GM12872 (cell line): Measurements from ENCODE around the gene SLC7A1.

Experiments
- TF ChIP-seq, protein P1 (sequence below): IDR thresholded peaks from 3 replicates; pipeline ENCODE4 v1.5.1; 2011; ENCODE audit warnings: low read depth, mild to moderate bottlenecking, low read length, moderate library complexity; ENCODE audit not compliant: insufficient read depth

Gene SLC7A1

DNA sequence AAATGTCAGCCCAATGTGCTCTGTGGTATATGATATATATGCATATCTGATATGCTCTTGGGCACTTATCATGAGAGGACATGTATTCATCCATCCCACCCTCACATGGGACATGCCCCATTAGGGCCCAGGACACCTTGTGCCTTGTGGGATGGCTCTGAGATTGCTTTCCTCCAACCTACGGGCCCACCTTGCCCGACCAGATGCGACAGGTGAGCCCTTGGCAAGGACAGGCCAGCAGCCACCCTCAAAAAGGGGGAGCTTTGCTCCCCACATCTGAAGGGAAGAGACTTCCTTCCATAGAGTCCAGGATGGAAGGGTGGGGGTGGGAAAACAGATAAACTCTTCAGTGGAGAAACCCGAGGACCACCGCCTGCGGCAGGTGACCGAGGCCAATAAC, 58.6 kb downstream of the SLC7A1 start:
- TF ChIP-seq, protein P1, sequence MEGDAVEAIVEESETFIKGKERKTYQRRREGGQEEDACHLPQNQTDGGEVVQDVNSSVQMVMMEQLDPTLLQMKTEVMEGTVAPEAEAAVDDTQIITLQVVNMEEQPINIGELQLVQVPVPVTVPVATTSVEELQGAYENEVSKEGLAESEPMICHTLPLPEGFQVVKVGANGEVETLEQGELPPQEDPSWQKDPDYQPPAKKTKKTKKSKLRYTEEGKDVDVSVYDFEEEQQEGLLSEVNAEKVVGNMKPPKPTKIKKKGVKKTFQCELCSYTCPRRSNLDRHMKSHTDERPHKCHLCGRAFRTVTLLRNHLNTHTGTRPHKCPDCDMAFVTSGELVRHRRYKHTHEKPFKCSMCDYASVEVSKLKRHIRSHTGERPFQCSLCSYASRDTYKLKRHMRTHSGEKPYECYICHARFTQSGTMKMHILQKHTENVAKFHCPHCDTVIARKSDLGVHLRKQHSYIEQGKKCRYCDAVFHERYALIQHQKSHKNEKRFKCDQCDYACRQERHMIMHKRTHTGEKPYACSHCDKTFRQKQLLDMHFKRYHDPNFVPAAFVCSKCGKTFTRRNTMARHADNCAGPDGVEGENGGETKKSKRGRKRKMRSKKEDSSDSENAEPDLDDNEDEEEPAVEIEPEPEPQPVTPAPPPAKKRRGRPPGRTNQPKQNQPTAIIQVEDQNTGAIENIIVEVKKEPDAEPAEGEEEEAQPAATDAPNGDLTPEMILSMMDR, result no peak

DNA sequence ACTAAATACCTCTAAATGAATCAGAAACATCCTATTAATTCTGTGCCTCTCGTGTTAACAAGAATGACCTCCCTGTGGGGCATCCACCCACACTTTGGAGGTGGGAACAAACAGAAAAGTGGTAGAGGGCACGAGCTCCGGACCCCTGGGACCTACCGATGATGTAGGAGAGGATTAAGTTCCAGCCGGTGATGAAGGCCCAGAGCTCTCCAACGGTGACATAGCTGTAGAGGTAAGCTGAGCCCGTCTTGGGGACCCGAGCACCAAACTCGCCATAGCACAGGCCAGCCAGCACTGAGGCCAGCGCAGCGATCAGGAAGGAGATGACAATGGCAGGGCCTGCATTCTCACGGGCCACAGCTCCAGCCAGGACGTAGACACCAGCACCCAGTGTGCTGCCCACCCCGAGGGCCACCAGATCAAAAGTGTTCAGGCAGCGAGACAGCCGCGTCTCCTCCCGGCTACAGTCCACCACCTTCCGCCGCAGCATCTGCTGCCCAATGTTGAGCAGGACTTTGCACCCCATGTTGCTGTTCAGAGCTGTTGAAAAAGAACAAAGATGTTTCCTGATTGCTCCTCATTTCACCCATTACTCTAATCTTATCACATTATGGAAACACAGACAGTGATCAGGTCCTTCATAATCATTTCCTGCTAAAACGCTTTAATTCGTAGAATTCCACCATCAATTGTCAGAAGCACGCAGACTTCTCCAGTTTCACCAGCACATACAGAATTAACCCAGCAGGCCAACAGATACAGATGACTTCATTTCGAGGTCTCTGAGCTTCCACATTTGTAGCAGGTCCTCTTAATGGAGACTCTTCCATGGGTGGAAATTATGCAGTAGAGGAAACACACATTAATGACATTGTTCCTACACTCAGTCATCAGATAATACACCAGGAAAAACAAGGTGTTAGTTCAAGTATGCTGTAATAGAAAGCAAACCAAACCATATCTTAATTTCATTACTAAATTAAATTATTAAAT, 59.5 kb downstream of the SLC7A1 start:
- TF ChIP-seq, protein P1, result no peak

DNA sequence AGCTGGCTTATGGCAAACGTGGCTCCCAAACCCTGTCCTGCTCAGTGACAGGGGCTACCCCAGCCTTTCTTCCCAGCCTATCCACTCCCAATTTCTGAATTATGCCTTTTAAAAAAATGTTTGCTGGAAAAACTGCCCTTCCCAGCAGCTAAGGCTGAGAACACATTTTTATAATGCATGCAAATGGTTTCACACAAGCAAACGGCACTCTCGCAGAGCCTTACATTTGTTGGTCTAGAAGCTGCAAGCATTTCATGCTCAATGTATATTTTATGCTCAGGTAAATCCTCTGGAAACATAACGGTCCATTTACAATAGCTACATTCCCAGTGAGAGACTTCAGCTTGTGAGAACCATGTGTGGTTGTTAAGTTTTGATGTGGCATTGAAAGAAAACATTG, 61.4 kb downstream of the SLC7A1 start:
- TF ChIP-seq, protein P1, result no peak

DNA sequence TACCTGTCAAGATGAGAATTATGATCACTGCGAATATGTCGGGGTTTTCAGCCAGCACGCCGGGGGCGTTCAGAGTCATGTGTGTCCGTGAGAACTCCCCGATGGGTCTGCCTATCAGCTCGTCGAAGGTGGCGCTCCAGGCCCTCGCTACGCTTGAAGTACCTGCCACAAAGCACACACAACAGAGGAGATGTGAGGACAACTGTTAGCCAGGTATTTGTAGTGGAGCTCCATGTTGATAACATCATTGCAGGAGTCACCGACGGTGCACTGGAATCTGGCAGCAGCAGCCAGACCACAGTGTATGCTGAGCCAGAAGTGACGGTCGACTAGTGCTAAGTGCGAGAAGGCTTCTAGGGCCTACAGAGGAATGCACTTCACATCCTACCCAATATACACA, 62.7 kb downstream of the SLC7A1 start:
- TF ChIP-seq, protein P1, result no peak

DNA sequence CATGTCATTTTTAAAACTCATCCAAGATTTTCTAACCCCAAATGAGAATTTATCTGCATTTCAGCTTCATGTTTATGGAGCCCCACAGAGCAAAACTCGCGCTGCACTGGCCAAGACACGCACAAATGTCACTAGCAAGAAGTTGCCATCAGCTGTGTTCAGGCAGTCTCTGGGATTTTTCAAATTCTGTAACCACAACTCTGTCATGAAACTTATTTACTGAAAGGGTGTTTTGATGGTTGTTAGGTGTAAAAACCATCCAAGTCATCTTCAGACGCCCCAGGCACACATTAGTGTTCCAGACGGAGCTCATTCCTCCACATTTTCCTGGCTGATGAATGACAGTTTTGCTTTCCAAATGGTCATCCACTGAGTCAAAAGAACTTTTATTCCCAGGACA, 63.4 kb downstream of the SLC7A1 start:
- TF ChIP-seq, protein P1, result no peak

DNA sequence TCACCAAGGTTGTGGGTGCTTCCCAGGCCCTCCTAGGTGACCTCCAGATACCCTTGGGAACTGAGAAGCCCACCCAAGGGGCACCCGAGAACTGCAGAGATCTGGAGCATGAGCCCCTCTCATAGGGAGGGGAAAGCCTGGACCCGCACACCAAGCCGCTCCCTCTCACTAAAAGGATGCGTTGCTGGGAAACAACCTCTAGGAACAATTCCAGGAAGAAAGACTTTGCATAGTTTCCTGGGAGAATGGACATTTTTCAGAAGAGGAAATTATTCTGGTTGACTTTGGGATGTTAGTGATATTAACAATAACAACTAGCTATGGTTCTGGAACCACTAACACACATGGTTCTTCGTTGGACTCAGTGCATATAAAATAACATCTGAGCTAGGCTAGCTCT, 64.6 kb downstream of the SLC7A1 start:
- TF ChIP-seq, protein P1, result no peak

DNA sequence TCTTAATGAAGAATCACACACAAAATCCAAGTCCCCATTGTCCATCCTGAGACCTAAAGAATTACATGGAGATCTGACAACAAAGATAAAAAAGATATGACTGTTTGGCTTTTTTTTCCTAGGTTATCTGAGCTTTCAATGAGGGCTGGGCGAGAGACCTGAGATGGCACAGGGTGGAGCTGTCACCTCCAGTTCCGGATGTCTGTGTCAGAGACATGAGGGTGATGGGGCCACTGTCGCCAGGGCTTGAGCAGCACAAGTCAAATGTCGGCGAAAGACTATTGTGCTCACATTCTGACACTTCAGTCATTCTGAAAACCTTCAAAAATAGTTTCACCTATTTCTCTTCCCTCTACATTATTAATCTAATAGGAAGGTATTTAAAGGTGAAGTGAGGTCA, 65.7 kb downstream of the SLC7A1 start:
- TF ChIP-seq, protein P1, result no peak
